ENCODE data around the gene OR5AN1. TPM values are rescaled to one million over a fixed set of nuclear protein-coding genes. Genes with fewer than 3 reads are reported as not detected.
"Not testable (repeated sequence)": the region's sequence is repeated elsewhere in the genome, so short reads cannot be mapped to it uniquely, and the experiment has no call there.

Gene OR5AN1, protein sequence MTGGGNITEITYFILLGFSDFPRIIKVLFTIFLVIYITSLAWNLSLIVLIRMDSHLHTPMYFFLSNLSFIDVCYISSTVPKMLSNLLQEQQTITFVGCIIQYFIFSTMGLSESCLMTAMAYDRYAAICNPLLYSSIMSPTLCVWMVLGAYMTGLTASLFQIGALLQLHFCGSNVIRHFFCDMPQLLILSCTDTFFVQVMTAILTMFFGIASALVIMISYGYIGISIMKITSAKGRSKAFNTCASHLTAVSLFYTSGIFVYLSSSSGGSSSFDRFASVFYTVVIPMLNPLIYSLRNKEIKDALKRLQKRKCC
- not detected for polyA plus RNA-seq (ENCODE audit: insufficient read length in 4 of 4)

GRCh38 chr11:59358595-59358994 is at the start of gene OR5AN1:
TSS of gene OR5AN1 (plus strand) at chr11:59358895. CDS start at chr11:59364459, 5,564 bp downstream.
- DNase-seq (ENCODE audit: low read depth in 4 of 4, low spot score in 2 of 4): no peak

- no peak for DNase-seq (ENCODE audit: low read depth in 4 of 4, low spot score in 2 of 4)
Observed at GRCh38 chr11:59335001-59335400, 23.7 kb upstream of the OR5AN1 start.

- no peak for DNase-seq (ENCODE audit: low read depth in 4 of 4, low spot score in 2 of 4)
Observed at GRCh38 chr11:59336176-59336575, 22.5 kb upstream of the OR5AN1 start.

DNA sequence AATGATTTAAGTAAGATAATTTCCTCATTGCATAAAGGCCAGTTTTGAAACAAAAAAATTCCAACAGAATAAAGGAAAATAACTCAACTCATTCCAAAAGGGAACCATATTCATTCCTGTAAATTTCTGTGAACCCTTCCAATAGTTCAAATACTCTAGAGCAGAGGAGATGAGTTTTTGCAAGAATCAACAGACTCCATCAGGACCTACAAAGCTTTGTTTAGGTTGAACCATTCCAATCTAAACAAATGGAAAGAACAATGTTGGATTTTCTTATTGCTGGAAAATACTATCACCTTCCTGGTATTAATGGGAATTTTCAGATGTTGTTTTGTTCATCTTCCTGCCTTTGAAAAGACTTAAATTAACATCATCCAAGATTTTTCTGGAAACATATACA is 21.8 kb upstream of the OR5AN1 start:
- DNase-seq (ENCODE audit: low read depth in 4 of 4, low spot score in 2 of 4): no peak

GRCh38 chr11:59349657-59350056 is 9.0 kb upstream of the OR5AN1 start:
- DNase-seq (ENCODE audit: low read depth in 4 of 4, low spot score in 2 of 4): not testable (repeated sequence)

DNA sequence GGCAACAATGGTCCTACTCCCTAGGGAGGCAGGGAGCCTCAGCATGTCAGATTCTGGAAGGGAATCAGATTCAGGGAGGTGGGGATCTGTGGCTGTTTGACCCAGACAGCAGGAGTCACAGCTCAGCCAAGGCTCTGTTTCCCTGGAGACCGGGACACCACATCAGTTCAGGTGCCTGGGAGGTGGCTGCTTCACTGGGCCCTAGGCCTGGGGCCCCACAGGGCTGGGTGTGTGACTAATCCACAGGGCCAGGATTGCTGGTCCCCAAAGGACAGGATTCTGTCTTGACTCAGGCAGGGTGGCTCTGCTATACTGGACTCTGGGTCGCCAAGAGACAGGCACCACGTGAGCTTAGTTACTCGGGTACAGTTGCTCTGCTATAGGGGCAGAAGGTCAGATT is 3.5 kb upstream of the OR5AN1 start:
- DNase-seq (ENCODE audit: low read depth in 4 of 4, low spot score in 2 of 4): no peak

DNA sequence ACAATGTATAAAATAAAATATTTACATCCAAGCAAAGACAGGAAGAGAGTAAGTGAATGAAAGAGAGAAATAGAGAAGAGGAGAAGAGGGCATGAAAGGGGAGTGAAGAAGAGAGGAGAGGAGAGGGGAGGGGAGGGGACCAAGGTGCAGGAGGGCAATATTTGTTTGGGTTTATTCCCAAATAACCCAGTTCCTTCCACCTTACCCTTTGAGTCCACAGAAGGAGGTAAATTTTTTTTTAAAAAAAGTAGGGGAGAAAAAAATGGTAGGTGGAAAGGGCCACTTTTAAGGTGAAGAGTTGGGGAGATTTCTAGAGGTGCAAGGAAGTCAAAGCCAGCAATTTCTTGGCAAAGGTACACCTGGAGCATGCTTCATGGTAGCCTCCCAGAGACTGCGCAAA is 2.1 kb upstream of the OR5AN1 start:
- DNase-seq (ENCODE audit: low read depth in 4 of 4, low spot score in 2 of 4): no peak

DNA sequence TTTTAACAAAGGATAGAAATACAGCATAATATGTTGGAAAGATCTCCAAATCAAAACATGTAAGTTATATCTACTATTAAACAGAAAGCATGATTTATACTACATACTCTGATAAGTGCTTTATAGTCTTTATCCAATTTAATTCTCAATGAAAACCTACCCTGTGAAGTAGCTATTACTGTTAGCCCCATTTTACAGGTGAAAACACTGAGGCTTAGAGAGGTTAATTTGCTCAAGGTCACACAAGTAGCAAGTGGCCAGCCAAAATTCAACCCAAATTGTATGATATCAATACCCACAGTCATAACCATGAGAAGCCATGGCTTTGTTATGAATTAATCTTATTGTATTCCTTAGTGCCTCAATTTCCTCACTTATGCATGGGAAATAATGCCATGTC is 675 bp upstream of the OR5AN1 start:
- DNase-seq (ENCODE audit: low read depth in 4 of 4, low spot score in 2 of 4): no peak

GRCh38 chr11:59365232-59366018 is 6.7 kb downstream of the OR5AN1 start:
- DNase-seq (ENCODE audit: low read depth in 4 of 4, low spot score in 2 of 4): no peak

GRCh38 chr11:59368238-59369022 is 9.7 kb downstream of the OR5AN1 start:
- no peak for DNase-seq (ENCODE audit: low read depth in 4 of 4, low spot score in 2 of 4)

DNA sequence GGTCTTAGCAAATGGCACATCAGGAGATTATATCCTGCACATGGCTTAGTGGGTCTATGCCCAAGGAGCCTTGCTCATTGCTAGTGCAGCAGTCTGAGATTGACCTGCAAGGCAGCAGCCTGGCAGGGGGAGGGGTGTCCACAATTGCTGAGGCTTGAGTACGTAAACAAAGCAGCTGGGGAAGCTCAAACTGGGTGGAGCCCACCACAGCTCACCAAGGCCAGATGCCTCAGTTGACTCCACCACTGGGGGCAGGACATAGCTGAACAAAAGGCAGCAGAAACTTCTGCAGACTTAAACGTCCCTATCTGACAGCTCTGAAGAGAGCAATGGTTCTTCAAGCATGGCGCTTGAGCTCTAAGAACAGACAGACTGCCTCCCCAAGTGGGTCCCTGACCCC is 13.6 kb downstream of the OR5AN1 start:
- not testable (repeated sequence) for DNase-seq (ENCODE audit: low read depth in 4 of 4, low spot score in 2 of 4)

GRCh38 chr11:59380263-59381059 is 21.8 kb downstream of the OR5AN1 start:
- DNase-seq (ENCODE audit: low read depth in 4 of 4, low spot score in 2 of 4): no peak

- no peak for DNase-seq (ENCODE audit: low read depth in 4 of 4, low spot score in 2 of 4)
Observed at GRCh38 chr11:59394186-59394585, 35.5 kb downstream of the OR5AN1 start.

GRCh38 chr11:59400461-59401261 is 42.0 kb downstream of the OR5AN1 start:
- no peak for DNase-seq (ENCODE audit: low read depth in 4 of 4, low spot score in 2 of 4)

GRCh38 chr11:59401262-59401552 is 42.5 kb downstream of the OR5AN1 start:
- no peak for DNase-seq (ENCODE audit: low read depth in 4 of 4, low spot score in 2 of 4)

- DNase-seq (ENCODE audit: low read depth in 4 of 4, low spot score in 2 of 4): no peak
Observed at GRCh38 chr11:59403546-59403945, 44.9 kb downstream of the OR5AN1 start.

DNA sequence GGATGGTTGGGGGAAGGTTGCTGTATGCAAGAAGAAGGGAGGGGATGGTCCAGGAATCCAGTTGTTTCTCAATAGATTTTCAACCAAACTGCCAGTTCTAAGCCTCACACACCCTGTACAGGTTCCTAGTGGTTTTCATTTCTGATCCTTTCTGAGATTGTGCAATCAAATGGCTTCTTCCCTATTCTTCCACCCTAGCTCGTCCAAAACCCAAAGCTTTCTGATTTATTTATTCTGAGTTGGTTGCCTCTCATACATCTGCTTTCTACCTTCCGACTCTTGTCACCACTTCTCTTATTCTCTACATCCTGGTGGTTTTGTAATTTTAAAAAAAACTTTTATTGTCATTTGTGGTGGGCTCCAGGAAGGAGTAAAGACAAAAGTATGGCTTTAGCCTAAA is 55.0 kb downstream of the OR5AN1 start:
- no peak for DNase-seq (ENCODE audit: low read depth in 4 of 4, low spot score in 2 of 4)

DNA sequence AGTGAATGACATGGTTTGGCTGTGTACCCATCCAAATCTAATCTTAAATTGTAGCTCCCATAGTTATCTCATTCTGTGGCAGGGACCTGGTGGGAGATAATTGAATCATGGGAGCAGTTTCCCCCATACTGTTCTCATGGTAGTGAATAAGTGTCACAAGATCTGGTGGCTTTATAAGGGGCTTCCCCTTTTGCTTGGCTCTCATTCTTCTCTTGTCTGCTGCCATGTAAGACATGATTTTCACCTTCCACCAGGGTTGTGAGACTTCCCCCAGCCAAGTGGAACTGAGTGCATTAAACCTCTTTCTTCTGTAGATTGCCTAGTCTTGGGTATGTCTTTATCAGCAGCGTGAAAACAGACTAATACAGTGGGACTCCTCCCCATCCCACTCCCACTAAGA is 56.4 kb downstream of the OR5AN1 start:
- DNase-seq (ENCODE audit: low read depth in 4 of 4, low spot score in 2 of 4): no peak

DNA sequence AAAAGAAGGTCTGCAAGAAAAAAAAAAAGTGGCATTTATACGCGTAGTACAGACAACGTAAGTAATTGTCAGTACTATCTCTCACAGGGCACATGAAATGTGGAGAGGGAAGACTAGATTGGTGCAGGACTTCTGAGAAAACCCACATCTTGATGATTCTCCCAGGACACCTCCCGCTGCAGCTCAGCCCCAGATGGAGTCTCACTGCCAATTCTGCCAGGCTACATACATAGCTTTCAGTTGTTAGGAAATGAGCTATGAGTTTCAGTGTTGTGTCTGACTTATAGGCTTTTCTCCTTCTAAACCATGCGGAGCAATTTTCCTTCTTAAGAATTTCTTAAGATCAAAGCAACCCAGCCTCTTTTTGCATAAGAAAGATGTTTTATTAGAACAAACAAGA is 57.9 kb downstream of the OR5AN1 start:
- no peak for DNase-seq (ENCODE audit: low read depth in 4 of 4, low spot score in 2 of 4)

DNA sequence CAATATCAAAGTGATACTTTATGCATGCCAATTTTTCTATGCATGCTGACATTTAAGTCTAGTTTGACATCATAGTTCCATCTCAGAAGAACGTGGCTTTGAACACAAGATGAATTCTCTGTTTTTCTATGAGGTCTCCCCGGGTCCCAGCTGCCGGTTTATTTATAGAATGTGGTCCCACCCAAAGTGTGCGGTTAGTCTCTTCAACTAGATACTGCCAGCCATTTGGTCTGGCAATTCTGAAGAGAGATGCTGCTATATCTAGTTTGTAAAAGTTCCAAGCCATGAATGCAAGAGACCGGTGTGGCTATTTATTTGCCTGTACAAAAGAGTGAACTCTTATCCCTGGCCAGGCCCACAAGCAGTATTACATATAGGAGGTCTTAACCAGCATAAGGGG is 58.3 kb downstream of the OR5AN1 start:
- no peak for DNase-seq (ENCODE audit: low read depth in 4 of 4, low spot score in 2 of 4)
